ENCODE results near the gene SORCS3.

Gene SORCS3

GRCh38 chr10:104895981-104896380, 254.9 kb downstream of the SORCS3 start:
- H3K4me3 ChIP-seq (ENCODE audit: low read length): no peak overlapping the region
- no peak for DNase-seq (ENCODE audit: low read depth)
- TF ChIP-seq CTCF (IDR thresholded peaks at IDR 0.05; ENCODE audit: insufficient read depth, low read depth, low read length, missing control alignments): no peak

- no peak for TF ChIP-seq CTCF (IDR thresholded peaks at IDR 0.05; ENCODE audit: insufficient read depth, low read depth, low read length, missing control alignments)
- DNase-seq (ENCODE audit: low read depth): no peak
- H3K4me3 ChIP-seq (ENCODE audit: low read length): no peak overlapping the region
Measured at GRCh38 chr10:104897696-104898095, 256.6 kb downstream of the SORCS3 start.

GRCh38 chr10:104899779-104900178, 258.7 kb downstream of the SORCS3 start:
- no peak overlapping the region for H3K4me3 ChIP-seq (ENCODE audit: low read length)
- DNase-seq (ENCODE audit: low read depth): no peak
- TF ChIP-seq CTCF (IDR thresholded peaks at IDR 0.05; ENCODE audit: insufficient read depth, low read depth, low read length, missing control alignments): no peak

- no peak for TF ChIP-seq CTCF (IDR thresholded peaks at IDR 0.05; ENCODE audit: insufficient read depth, low read depth, low read length, missing control alignments)
- no peak for DNase-seq (ENCODE audit: low read depth)
- H3K4me3 ChIP-seq (ENCODE audit: low read length): no peak overlapping the region
Measured at GRCh38 chr10:104903433-104903832, 262.3 kb downstream of the SORCS3 start.

GRCh38 chr10:104904753-104905323, 263.7 kb downstream of the SORCS3 start:
- no peak for DNase-seq (ENCODE audit: low read depth)
- TF ChIP-seq CTCF (IDR thresholded peaks at IDR 0.05; ENCODE audit: insufficient read depth, low read depth, low read length, missing control alignments): no peak
- no peak overlapping the region for H3K4me3 ChIP-seq (ENCODE audit: low read length)

GRCh38 chr10:104906112-104906511, 265.0 kb downstream of the SORCS3 start:
- no peak overlapping the region for H3K4me3 ChIP-seq (ENCODE audit: low read length)
- no peak for DNase-seq (ENCODE audit: low read depth)
- no peak for TF ChIP-seq CTCF (IDR thresholded peaks at IDR 0.05; ENCODE audit: insufficient read depth, low read depth, low read length, missing control alignments)

GRCh38 chr10:104907521-104907920, 266.4 kb downstream of the SORCS3 start:
- TF ChIP-seq CTCF (IDR thresholded peaks at IDR 0.05; ENCODE audit: insufficient read depth, low read depth, low read length, missing control alignments): no peak
- no peak overlapping the region for H3K4me3 ChIP-seq (ENCODE audit: low read length)
- no peak for DNase-seq (ENCODE audit: low read depth)

Measured in epithelial cell of esophagus (primary cell).